SJCRH30 (cell line): ENCODE measurements around the gene GIGYF1. TPM values are rescaled to one million over a fixed set of nuclear protein-coding genes. Genes with fewer than 3 reads are reported as not detected.

ENCODE experiments used
- DNase-seq, 2 experiments: peaks; one replicate each; pipeline ENCODE4 v3.0.0-alpha.2; 2015 to 2020
- H3K27ac ChIP-seq: fragments of 250-450 bp; sonication (Bioruptor Pico); 2 replicates; pipeline ENCODE4 v1.5.1; 2020; ENCODE audit warnings: mild to moderate bottlenecking, moderate library complexity
- H3K27me3 ChIP-seq: fragments of 250-450 bp; sonication (Bioruptor Pico); 2 replicates; pipeline ENCODE4 v1.5.1; 2020; ENCODE audit warnings: mild to moderate bottlenecking, moderate library complexity
- H3K36me3 ChIP-seq: fragments of 250-450 bp; sonication (Bioruptor Pico); 2 replicates; pipeline ENCODE4 v1.5.1; 2020; ENCODE audit warnings: mild to moderate bottlenecking, moderate library complexity
- H3K4me1 ChIP-seq: fragments of 250-450 bp; sonication (Bioruptor Pico); 2 replicates; pipeline ENCODE4 v1.5.1; 2020; ENCODE audit warnings: mild to moderate bottlenecking, moderate library complexity
- H3K4me3 ChIP-seq: fragments of 250-450 bp; sonication (Bioruptor Pico); 2 replicates; pipeline ENCODE4 v1.5.1; 2020; ENCODE audit warnings: mild to moderate bottlenecking, moderate library complexity
- H3K9me3 ChIP-seq: fragments of 250-450 bp; sonication (Bioruptor Pico); replicated peaks from 2 replicates; pipeline ENCODE4 v1.5.1; 2020; ENCODE audit warnings: mild to moderate bottlenecking, moderate library complexity
- total RNA-seq: library from RNA; depleted of rRNA; stranded (reverse); fragments of >200 nt; shearing (Covaris generic); gene quantifications from 2 replicates; pipeline ENCODE4 v1.2.3, GENCODE V29; 2014; rRNA removed

Gene GIGYF1
- total RNA-seq, 1 experiment from 2014 or later = 22.6 TPM

DNA sequence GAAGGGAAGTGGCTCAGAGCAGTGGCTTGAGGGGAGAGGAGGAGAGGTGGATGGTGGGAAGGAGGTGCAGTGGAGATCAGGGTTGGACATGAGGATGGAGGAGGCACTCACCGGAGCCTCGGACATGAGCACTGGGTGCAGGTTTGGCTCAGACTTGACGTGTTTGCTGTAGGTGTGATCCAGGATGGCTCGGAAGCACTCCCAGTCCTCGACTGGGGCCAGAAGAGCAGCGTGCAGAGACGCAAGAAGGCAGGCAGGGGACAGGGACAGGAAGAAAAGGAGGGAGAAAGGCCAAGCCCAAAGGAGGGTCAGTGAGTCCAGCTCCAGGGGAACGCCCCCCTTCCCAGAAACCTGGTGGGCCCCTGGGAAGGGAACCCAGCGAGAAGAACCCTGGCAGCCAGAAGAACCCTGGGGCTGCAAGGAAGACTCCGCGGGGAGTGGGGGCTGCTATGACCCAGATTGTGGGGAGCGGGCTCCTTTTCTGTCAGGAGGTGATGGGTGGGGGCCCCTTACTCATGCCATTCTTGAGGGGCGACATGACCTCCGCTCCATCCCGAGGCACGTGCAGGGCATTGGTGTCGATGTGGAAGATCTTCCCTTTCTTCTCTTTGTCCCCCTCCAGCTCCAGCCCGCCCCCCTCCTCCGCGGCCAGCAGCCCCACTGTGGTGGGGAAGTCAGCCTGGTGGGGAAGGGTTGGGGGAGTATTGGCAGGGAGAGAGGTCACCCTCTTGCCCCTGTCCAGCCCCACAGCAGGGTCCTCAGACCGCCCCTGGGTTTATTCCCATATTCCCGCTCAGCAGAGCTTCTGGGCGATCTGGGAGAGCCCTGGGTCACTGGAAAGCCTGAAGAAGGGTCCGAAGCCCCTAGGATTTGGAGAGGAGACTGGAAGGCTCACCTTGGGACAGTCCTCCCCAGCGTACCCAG lies 38.9 kb downstream of the GIGYF1 start:
- no peaks in the 10 kb centered on the region for H3K9me3 ChIP-seq
- no peak overlapping the region for H3K27ac ChIP-seq
- DNase-seq = no peak
- H3K4me3 ChIP-seq = no peak overlapping the region
- H3K4me1 ChIP-seq = no peaks in the 10 kb centered on the region
- no peaks in the 10 kb centered on the region for H3K36me3 ChIP-seq
- H3K27me3 ChIP-seq = no peaks in the 10 kb centered on the region

DNA sequence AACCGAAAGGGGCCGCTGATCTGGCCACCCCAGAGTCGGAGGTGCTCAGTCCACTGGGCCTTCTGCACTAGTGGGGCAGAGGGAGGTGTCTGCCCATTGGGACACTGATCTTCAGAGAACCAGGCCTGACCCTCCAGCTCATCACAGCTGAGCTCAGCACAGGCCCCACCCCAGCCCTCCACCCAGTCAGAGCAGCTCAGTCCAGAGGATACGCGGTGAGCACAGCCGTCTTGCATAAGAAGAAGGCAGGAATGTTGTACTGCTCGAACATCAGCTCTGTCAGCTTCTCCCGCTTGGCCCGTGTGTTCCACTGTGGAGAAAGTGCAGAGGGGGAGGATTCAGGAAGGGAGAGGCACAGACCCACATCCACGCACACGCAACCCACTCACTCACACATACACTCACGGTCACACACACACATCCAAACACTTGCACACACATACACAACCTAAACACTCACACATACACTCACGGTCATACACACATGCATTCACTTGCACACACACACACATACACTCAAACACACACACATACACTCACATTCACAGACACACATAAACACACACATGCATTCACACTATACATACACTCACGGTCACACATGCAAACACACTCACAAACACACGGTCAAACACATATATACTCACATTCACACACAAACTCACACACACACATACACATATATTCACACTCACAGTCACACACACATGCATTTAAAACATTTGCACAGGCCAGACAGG lies 44.1 kb downstream of the GIGYF1 start:
- Histone ChIP-seq H3K36me3 (no peaks in the 10 kb centered on the region), H3K4me3 (no peak overlapping the region), H3K9me3 (no peaks in the 10 kb centered on the region), H3K27ac (no peak overlapping the region), H3K27me3 (peaks cover 6% of the 10 kb centered on the region; the same call in 1 of the 2 replicates), H3K4me1 (no peaks in the 10 kb centered on the region)
- DNase-seq = no peak

- DNase-seq = no peak
- H3K4me3 ChIP-seq = no peak overlapping the region
- no peak overlapping the region for H3K27ac ChIP-seq
- H3K9me3 ChIP-seq = no peaks in the 10 kb centered on the region
- H3K27me3 ChIP-seq = peaks cover 23% of the 10 kb centered on the region; the same call in 1 of the 2 replicates
- H3K4me1 ChIP-seq = no peaks in the 10 kb centered on the region
- H3K36me3 ChIP-seq = no peaks in the 10 kb centered on the region
These were observed 51.5 kb downstream of the GIGYF1 start for GRCh38 chr7:100642534-100642907.

- Histone ChIP-seq H3K27me3 (peaks cover 23% of the 10 kb centered on the region; the same call in 1 of the 2 replicates), H3K36me3 (no peaks in the 10 kb centered on the region), H3K9me3 (no peaks in the 10 kb centered on the region), H3K4me1 (no peaks in the 10 kb centered on the region), H3K27ac (no peak overlapping the region), H3K4me3 (no peak overlapping the region)
- no peak for DNase-seq
These were observed 52.1 kb downstream of the GIGYF1 start for GRCh38 chr7:100641860-100642533.

- no peak within 1 kb of the TSS for H3K27ac ChIP-seq
- no peak for DNase-seq
- H3K27me3 ChIP-seq = peaks cover 23% of the 10 kb centered on the region; the same call in 1 of the 2 replicates
- H3K4me3 ChIP-seq = no peak within 1 kb of the TSS
- H3K4me1 ChIP-seq = no peaks in the 10 kb centered on the region
- no peaks in the 10 kb centered on the region for H3K36me3 ChIP-seq
- no peaks in the 10 kb centered on the region for H3K9me3 ChIP-seq
These were observed 52.6 kb downstream of the GIGYF1 start, which contains the start of gene TFR2 for GRCh38 chr7:100641463-100641859. TFR2 (minus strand) TSS chr7:100641552; CDS start chr7:100641509, 43 bp downstream.

GRCh38 chr7:100640517-100641440 lies 53.3 kb downstream of the GIGYF1 start:
- Histone ChIP-seq H3K27me3 (peaks cover 20% of the 10 kb centered on the region; the same call in 1 of the 2 replicates), H3K36me3 (no peaks in the 10 kb centered on the region), H3K9me3 (no peaks in the 10 kb centered on the region), H3K4me1 (no peaks in the 10 kb centered on the region), H3K4me3 (no peak overlapping the region), H3K27ac (no peak overlapping the region)
- no peak for DNase-seq

DNA sequence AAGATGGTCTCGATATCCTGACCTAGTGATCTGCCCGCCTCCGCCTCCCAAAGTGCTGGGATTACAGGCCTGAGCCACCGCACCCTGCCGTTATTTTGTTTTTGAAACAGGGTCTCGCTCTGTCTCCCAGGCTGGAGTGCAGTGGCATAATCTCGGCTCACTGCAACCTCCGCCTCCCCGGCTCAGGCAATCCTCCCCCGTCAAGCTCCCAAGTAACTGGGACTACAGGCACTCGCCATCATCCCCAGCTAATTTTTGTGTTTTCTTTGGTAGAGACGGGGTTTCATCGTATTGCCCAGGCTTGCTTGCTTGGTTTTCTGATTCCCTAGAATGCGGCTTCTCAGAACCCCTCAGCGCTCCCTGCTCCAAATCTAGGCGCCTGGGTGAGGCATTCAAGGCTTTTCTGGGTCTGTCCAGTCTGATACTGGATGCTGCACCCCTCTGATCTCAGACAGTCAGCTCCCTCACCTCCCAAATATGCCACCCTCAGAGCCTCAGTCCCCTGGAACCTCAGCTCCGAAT lies 54.0 kb downstream of the GIGYF1 start:
- Histone ChIP-seq H3K36me3 (no peaks in the 10 kb centered on the region), H3K4me1 (no peaks in the 10 kb centered on the region), H3K9me3 (no peaks in the 10 kb centered on the region), H3K27ac (no peak overlapping the region), H3K27me3 (peaks cover 17% of the 10 kb centered on the region; the same call in 1 of the 2 replicates), H3K4me3 (no peak overlapping the region)
- no peak for DNase-seq

DNA sequence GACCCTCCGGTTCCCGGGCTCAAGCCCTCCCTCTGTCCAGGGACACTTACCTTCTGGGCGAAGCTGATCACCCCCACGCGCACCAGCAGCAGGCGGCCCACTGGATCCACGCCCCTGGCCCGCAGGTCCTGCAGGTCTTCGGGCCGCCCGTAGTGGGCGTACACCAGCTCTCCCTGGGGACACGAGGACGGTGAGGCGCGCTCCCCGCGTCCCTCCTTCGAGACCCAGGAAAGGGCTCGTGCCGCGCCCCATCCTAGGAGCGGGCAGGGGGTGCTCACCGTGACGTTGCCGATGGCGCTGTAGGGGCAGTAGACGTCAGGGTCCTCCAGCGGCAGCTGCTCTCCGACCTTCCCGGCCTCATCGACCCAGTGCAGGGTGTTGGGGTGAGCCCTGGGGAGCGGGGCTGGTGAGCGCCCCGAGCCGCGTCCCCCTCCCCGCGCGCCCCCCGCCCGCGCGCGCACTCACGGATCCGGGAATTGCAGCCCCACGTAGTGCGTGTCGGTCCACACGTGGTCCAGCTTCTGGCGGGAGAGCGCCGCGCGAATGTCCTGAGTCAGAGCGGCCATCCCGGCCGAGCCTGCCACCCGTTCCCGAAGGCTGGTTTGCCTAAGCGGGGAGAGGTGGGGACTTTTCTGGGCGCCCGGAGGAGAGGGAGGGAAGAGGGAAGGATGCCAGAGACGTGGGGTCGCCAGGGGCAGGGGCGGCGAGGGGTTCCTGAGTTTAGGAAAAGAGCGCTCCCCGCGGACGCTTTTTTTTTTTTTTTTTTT lies 60.9 kb downstream of the GIGYF1 start:
- no peaks in the 10 kb centered on the region for H3K36me3 ChIP-seq
- no peak overlapping the region for H3K4me3 ChIP-seq
- no peaks in the 10 kb centered on the region; the same call in 1 of the 2 replicates for H3K27me3 ChIP-seq
- H3K27ac ChIP-seq = no peak overlapping the region
- DNase-seq = no peak
- H3K4me1 ChIP-seq = no peaks in the 10 kb centered on the region
- H3K9me3 ChIP-seq = no peaks in the 10 kb centered on the region

GRCh38 chr7:100630066-100630465 lies 64.0 kb downstream of the GIGYF1 start:
- Histone ChIP-seq H3K36me3 (no peaks in the 10 kb centered on the region), H3K4me3 (no peak overlapping the region), H3K27me3 (no peaks in the 10 kb centered on the region; the same call in 1 of the 2 replicates), H3K9me3 (no peaks in the 10 kb centered on the region), H3K27ac (no peak overlapping the region), H3K4me1 (no peaks in the 10 kb centered on the region)
- DNase-seq = no peak

Other genes starting within 250 kb of the GIGYF1 start
- not detected in 2 replicates for gene SPACDR, start 230.0 kb downstream of the GIGYF1 start, total RNA-seq
- gene TSC22D4, start 215.0 kb downstream of the GIGYF1 start, total RNA-seq = 13.7 and 14.7 TPM in 2 replicates
- gene NYAP1, start 210.3 kb downstream of the GIGYF1 start, total RNA-seq = 0.49 and 0.56 TPM in 2 replicates
- 7.2 and 9.0 TPM in 2 replicates for gene AGFG2, start 155.0 kb downstream of the GIGYF1 start, total RNA-seq
- 0.30 and 1.2 TPM in 2 replicates for gene SAP25, start 120.3 kb downstream of the GIGYF1 start, total RNA-seq
- 19.8 and 33.2 TPM in 2 replicates for gene LRCH4, start 108.1 kb downstream of the GIGYF1 start, total RNA-seq
- 0.10 TPM in 1 of 2 replicates, not detected in the other for gene FBXO24, start 107.9 kb downstream of the GIGYF1 start, total RNA-seq
- 41.2 and 43.4 TPM in 2 replicates for gene PCOLCE, start 91.9 kb downstream of the GIGYF1 start, total RNA-seq
- gene MOSPD3, start 81.7 kb downstream of the GIGYF1 start, total RNA-seq = 13.8 and 13.9 TPM in 2 replicates
- not detected in 2 replicates for gene TFR2, start 52.7 kb downstream of the GIGYF1 start, total RNA-seq
- gene ACTL6B, start 37.8 kb downstream of the GIGYF1 start, total RNA-seq = not detected in 2 replicates
- gene GNB2, start 20.5 kb downstream of the GIGYF1 start, total RNA-seq = 105 and 112 TPM in 2 replicates
- gene POP7, start 11.9 kb upstream of the GIGYF1 start, total RNA-seq = 63.9 and 67.9 TPM in 2 replicates
- gene EPO, start 26.2 kb upstream of the GIGYF1 start, total RNA-seq = not detected in 2 replicates
- not detected in 2 replicates for gene ZAN, start 39.3 kb upstream of the GIGYF1 start, total RNA-seq
- gene EPHB4, start 133.3 kb upstream of the GIGYF1 start, total RNA-seq = 61.7 and 62.3 TPM in 2 replicates
- gene SLC12A9, start 158.5 kb upstream of the GIGYF1 start, total RNA-seq = 12.2 and 15.0 TPM in 2 replicates
- gene TRIP6, start 173.1 kb upstream of the GIGYF1 start, total RNA-seq = 42.1 and 49.3 TPM in 2 replicates
- 140 and 156 TPM in 2 replicates for gene SRRT, start 180.9 kb upstream of the GIGYF1 start, total RNA-seq
- gene UFSP1, start 195.5 kb upstream of the GIGYF1 start, total RNA-seq = 5.5 and 6.1 TPM in 2 replicates
- gene ACHE, start 201.6 kb upstream of the GIGYF1 start, total RNA-seq = 1.3 and 1.5 TPM in 2 replicates